Astrocyte (in vitro differentiated cells and primary cell): ENCODE measurements around the gene PDZD11. TPM values are rescaled to one million over a fixed set of nuclear protein-coding genes. Genes with fewer than 3 reads are reported as not detected.

Experiments
- DNase-seq: peaks from one replicate; pipeline ENCODE4 v3.0.0-alpha.2; 2010; ENCODE audit warnings: low read depth
- FAIRE-seq: peaks from 2 replicates; lab custom pipeline; 2011; peaks lifted over from hg19 to GRCh38; lab: Jason Lieb, UNC
- H2AFZ ChIP-seq: 2 replicates; pipeline ENCODE4 v1.6.0; 2012; ENCODE audit warnings: low read depth, low read length, inconsistent platforms
- H3K27ac ChIP-seq: 2 replicates; pipeline ENCODE4 v1.5.1; 2011; ENCODE audit warnings: low read depth, low read length, inconsistent platforms
- H3K27me3 ChIP-seq: 2 replicates; pipeline ENCODE4 v1.6.0; 2011; ENCODE audit warnings: low read length, inconsistent platforms; ENCODE audit not compliant: insufficient read depth
- H3K36me3 ChIP-seq: 2 replicates; pipeline ENCODE4 v1.5.1; 2011; ENCODE audit warnings: low read length, inconsistent platforms; ENCODE audit not compliant: insufficient read depth
- H3K4me1 ChIP-seq: 2 replicates; pipeline ENCODE4 v1.5.1; 2011; ENCODE audit warnings: low read length, inconsistent platforms; ENCODE audit not compliant: insufficient read depth
- H3K4me2 ChIP-seq: 2 replicates; pipeline ENCODE4 v1.6.0; 2012; ENCODE audit warnings: low read length, inconsistent platforms
- H3K4me3 ChIP-seq: 2 replicates; pipeline ENCODE4 v1.5.1; 2011; ENCODE audit warnings: low read depth, mild to moderate bottlenecking, low read length, inconsistent platforms; ENCODE audit not compliant: insufficient read depth
- H3K79me2 ChIP-seq: 2 replicates; pipeline ENCODE4 v1.6.0; 2012; ENCODE audit warnings: mild to moderate bottlenecking, low read length, inconsistent platforms; ENCODE audit not compliant: insufficient read depth
- H3K9ac ChIP-seq: 2 replicates; pipeline ENCODE4 v1.6.0; 2012; ENCODE audit warnings: mild to moderate bottlenecking, low read length, inconsistent platforms
- H3K9me3 ChIP-seq: 2 replicates; pipeline ENCODE4 v1.5.1; 2012; ENCODE audit warnings: low read depth, mild to moderate bottlenecking, low read length, inconsistent platforms; ENCODE audit not compliant: insufficient read depth
- H4K20me1 ChIP-seq: 2 replicates; pipeline ENCODE4 v1.6.0; 2012; ENCODE audit warnings: low read length, inconsistent platforms; ENCODE audit not compliant: insufficient read depth
- H3K27ac Mint-ChIP-seq: one replicate; pipeline ENCODE4 v1.8.0; 2021; ENCODE audit warnings: mild to moderate bottlenecking, mixed read lengths; ENCODE audit not compliant: unreplicated experiment
- H3K27me3 Mint-ChIP-seq: one replicate; pipeline ENCODE4 v1.8.0; 2021; ENCODE audit warnings: low read depth, mixed read lengths; ENCODE audit not compliant: unreplicated experiment
- H3K36me3 Mint-ChIP-seq: one replicate; pipeline ENCODE4 v1.8.0; 2021; ENCODE audit warnings: low read depth, mixed read lengths; ENCODE audit not compliant: unreplicated experiment
- H3K4me1 Mint-ChIP-seq: one replicate; pipeline ENCODE4 v1.8.0; 2021; ENCODE audit warnings: low read depth, mixed read lengths; ENCODE audit not compliant: unreplicated experiment
- H3K4me3 Mint-ChIP-seq: one replicate; pipeline ENCODE4 v1.8.0; 2021; ENCODE audit warnings: mild to moderate bottlenecking, moderate library complexity, mixed read lengths; ENCODE audit not compliant: unreplicated experiment
- H3K9me3 Mint-ChIP-seq: one replicate; pipeline ENCODE4 v1.8.0; 2021; ENCODE audit warnings: mild to moderate bottlenecking, mixed read lengths; ENCODE audit not compliant: unreplicated experiment
- CTCF ChIP-seq: IDR thresholded peaks from 2 replicates; pipeline ENCODE4 v1.5.1; 2011; ENCODE audit warnings: low read depth, mild to moderate bottlenecking, inconsistent platforms, low read length, moderate library complexity; ENCODE audit not compliant: insufficient read depth
- EZH2 ChIP-seq: IDR thresholded peaks from 2 replicates; pipeline ENCODE4 v1.6.1; 2012; ENCODE audit warnings: mild to moderate bottlenecking, low read length, inconsistent platforms; ENCODE audit not compliant: insufficient read depth
- total RNA-seq: library from RNA; stranded (reverse); gene quantifications from 2 replicates; pipeline ENCODE4 v1.2.1, GENCODE V29; 2021

Gene PDZD11
- total RNA-seq, 1 donor from 2014 or later, result 48.9 TPM

DNA sequence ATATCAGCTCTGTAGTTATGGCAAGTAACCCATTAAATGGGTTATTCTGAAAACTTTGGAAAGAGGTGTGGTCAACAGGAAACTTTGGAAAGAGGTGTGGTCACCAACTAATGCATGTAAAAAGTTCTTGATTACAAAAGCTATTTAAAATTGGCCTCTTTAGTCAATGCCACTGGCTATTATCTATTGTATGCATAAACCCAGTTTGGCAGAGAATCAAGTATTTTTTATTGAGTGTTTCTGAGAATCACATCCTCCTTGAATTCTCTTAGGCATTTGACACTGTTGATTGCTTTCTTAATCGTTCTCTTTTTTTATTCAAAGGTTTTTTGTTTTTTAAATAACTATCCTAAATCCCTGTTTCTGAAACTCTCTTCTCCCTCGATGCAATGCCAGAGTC, 37.2 kb downstream of the PDZD11 start:
- Histone ChIP-seq H3K27ac (no peak overlapping the region), H2AFZ (no peak overlapping the region), H3K4me3 (no peak overlapping the region), H3K79me2 (no peaks in the 10 kb centered on the region), H4K20me1 (no peaks in the 10 kb centered on the region), H3K36me3 (no peaks in the 10 kb centered on the region), H3K4me2 (no peak overlapping the region), H3K4me1 (no peaks in the 10 kb centered on the region), H3K9ac (no peak overlapping the region), H3K27me3 (no peaks in the 10 kb centered on the region), H3K9me3 (no peaks in the 10 kb centered on the region)
- no peak overlapping the region for H3K4me3 Mint-ChIP-seq
- H3K27me3 Mint-ChIP-seq, result no peaks in the 10 kb centered on the region
- H3K36me3 Mint-ChIP-seq, result no peaks in the 10 kb centered on the region
- FAIRE-seq (peak; percentile 34), DNase-seq (no peak)
- no peak overlapping the region for H3K27ac Mint-ChIP-seq
- peaks cover 19% of the 10 kb centered on the region for H3K4me1 Mint-ChIP-seq
- TF ChIP-seq EZH2 (no peak), CTCF (no peak)
- no peaks in the 10 kb centered on the region for H3K9me3 Mint-ChIP-seq

DNA sequence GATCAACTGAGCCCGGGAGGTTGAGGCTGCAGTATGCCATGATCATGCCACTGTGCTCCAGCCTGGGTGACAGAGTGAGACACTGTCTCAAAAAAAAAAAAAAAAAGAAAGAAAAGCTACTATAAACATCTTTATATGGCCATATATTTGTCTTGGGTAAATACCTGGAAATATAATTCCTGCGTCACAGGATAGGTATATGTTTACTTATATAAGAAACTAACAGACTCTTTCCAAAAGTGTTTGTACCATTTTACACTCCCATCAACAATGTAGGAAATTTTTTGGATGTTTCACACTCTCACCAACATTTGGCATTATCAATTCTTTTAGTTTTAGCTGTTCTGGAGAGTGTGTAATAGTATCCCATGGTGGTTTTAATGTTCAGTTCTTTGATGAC, 42.5 kb downstream of the PDZD11 start:
- no peak overlapping the region for H3K4me2 ChIP-seq

More for the DNA sequence above, 42.5 kb downstream of the PDZD11 start:
- H3K9me3 ChIP-seq, result no peaks in the 10 kb centered on the region
- no peak overlapping the region for H3K4me3 Mint-ChIP-seq
- H3K27me3 Mint-ChIP-seq, result no peaks in the 10 kb centered on the region
- DNase-seq (no peak), FAIRE-seq (peak; percentile 66)
- H3K27ac ChIP-seq, result no peak overlapping the region
- no peaks in the 10 kb centered on the region for H3K79me2 ChIP-seq
- H3K9ac ChIP-seq, result no peak overlapping the region
- no peaks in the 10 kb centered on the region for H3K27me3 ChIP-seq
- H2AFZ ChIP-seq, result no peak overlapping the region
- H3K4me3 ChIP-seq, result no peak overlapping the region
- no peaks in the 10 kb centered on the region for H4K20me1 ChIP-seq
- no peaks in the 10 kb centered on the region for H3K36me3 ChIP-seq
- H3K4me1 Mint-ChIP-seq, result no peaks in the 10 kb centered on the region
- no peaks in the 10 kb centered on the region for H3K9me3 Mint-ChIP-seq
- no peak overlapping the region for H3K27ac Mint-ChIP-seq
- H3K36me3 Mint-ChIP-seq, result no peaks in the 10 kb centered on the region
- no peaks in the 10 kb centered on the region for H3K4me1 ChIP-seq
- TF ChIP-seq EZH2 (no peak), CTCF (no peak)
